ENCODE measurements around the gene CCT3.
"Not testable (repeated sequence)": the region's sequence is repeated elsewhere in the genome, so short reads cannot be mapped to it uniquely, and the experiment has no call there.

Gene CCT3

GRCh38 chr1:156338180-156338976 is at the start of gene CCT3, which contains the start of gene TSACC:
Gene CCT3, minus strand, starts transcription at chr1:156338292. Its CDS starts 108 bp downstream, at chr1:156338184.
Gene TSACC, plus strand, starts transcription at chr1:156338526. Its CDS starts 1,232 bp downstream, at chr1:156339758.
- peak; percentile 96 to 99 for DNase-seq (ENCODE audit: extremely low read depth in 1 of 2, low read depth in 1 of 2)

- DNase-seq (ENCODE audit: extremely low read depth in 1 of 2, low read depth in 1 of 2): no peak
Measured at GRCh38 chr1:156387870-156388173, 49.7 kb upstream of the CCT3 start.

- no peak for DNase-seq (ENCODE audit: extremely low read depth in 1 of 2, low read depth in 1 of 2)
Measured at GRCh38 chr1:156386949-156387869, 49.1 kb upstream of the CCT3 start.

- no peak for DNase-seq (ENCODE audit: extremely low read depth in 1 of 2, low read depth in 1 of 2)
Measured at GRCh38 chr1:156386134-156386901, 48.2 kb upstream of the CCT3 start.

- DNase-seq (ENCODE audit: extremely low read depth in 1 of 2, low read depth in 1 of 2): peak; percentile 40 to 65
Measured at GRCh38 chr1:156385534-156386031, 47.5 kb upstream of the CCT3 start.

GRCh38 chr1:156384658-156385057 is 46.6 kb upstream of the CCT3 start:
- DNase-seq (ENCODE audit: extremely low read depth in 1 of 2, low read depth in 1 of 2): no peak

GRCh38 chr1:156384007-156384406 is 45.9 kb upstream of the CCT3 start:
- DNase-seq (ENCODE audit: extremely low read depth in 1 of 2, low read depth in 1 of 2): no peak

GRCh38 chr1:156383023-156383422 is 44.9 kb upstream of the CCT3 start:
- peak; percentile 19 to 36 for DNase-seq (ENCODE audit: extremely low read depth in 1 of 2, low read depth in 1 of 2)

- no peak for DNase-seq (ENCODE audit: extremely low read depth in 1 of 2, low read depth in 1 of 2)
Measured at GRCh38 chr1:156382561-156382960, 44.5 kb upstream of the CCT3 start.

- DNase-seq (ENCODE audit: extremely low read depth in 1 of 2, low read depth in 1 of 2): no peak
Measured at GRCh38 chr1:156379420-156380165, 41.5 kb upstream of the CCT3 start.

- no peak for DNase-seq (ENCODE audit: extremely low read depth in 1 of 2, low read depth in 1 of 2)
Measured at GRCh38 chr1:156378557-156378956, 40.5 kb upstream of the CCT3 start.

- no peak for DNase-seq (ENCODE audit: extremely low read depth in 1 of 2, low read depth in 1 of 2)
Measured at GRCh38 chr1:156376958-156377919, 39.1 kb upstream of the CCT3 start.

- DNase-seq (ENCODE audit: extremely low read depth in 1 of 2, low read depth in 1 of 2): no peak
Measured at GRCh38 chr1:156376146-156376545, 38.1 kb upstream of the CCT3 start.

GRCh38 chr1:156373546-156373945 is 35.5 kb upstream of the CCT3 start:
- DNase-seq (ENCODE audit: extremely low read depth in 1 of 2, low read depth in 1 of 2): no peak

GRCh38 chr1:156372876-156373275 is 34.8 kb upstream of the CCT3 start:
- no peak for DNase-seq (ENCODE audit: extremely low read depth in 1 of 2, low read depth in 1 of 2)

GRCh38 chr1:156372265-156372586 is 34.1 kb upstream of the CCT3 start:
- no peak for DNase-seq (ENCODE audit: extremely low read depth in 1 of 2, low read depth in 1 of 2)

- DNase-seq (ENCODE audit: extremely low read depth in 1 of 2, low read depth in 1 of 2): no peak
Measured at GRCh38 chr1:156371553-156372264, 33.6 kb upstream of the CCT3 start.

GRCh38 chr1:156369685-156370286 is 31.7 kb upstream of the CCT3 start:
- not testable (repeated sequence) for DNase-seq (ENCODE audit: extremely low read depth in 1 of 2, low read depth in 1 of 2)
